Epithelial cell of esophagus (primary cell): Measurements from ENCODE around the gene PPP6R3.

Source experiments
- DNase-seq: peaks from one replicate; pipeline ENCODE4 v3.0.0; 2010; ENCODE audit warnings: low read depth
- H3K4me3 ChIP-seq: 2 replicates; pipeline ENCODE4 v1.5.1; 2011; ENCODE audit warnings: mild to moderate bottlenecking, low read length, control low read depth
- TF ChIP-seq, protein P1 (sequence below): IDR thresholded peaks from 2 replicates; pipeline ENCODE4 v1.5.1; 2011; ENCODE audit warnings: low read depth, mild to moderate bottlenecking, low read length, control low read depth, inconsistent platforms; ENCODE audit not compliant: insufficient read depth; ENCODE audit errors: missing control alignments

PPP6R3 gene

GRCh38 chr11:68543594-68543993, 83.0 kb downstream of the PPP6R3 start:
- TF ChIP-seq, protein P1, sequence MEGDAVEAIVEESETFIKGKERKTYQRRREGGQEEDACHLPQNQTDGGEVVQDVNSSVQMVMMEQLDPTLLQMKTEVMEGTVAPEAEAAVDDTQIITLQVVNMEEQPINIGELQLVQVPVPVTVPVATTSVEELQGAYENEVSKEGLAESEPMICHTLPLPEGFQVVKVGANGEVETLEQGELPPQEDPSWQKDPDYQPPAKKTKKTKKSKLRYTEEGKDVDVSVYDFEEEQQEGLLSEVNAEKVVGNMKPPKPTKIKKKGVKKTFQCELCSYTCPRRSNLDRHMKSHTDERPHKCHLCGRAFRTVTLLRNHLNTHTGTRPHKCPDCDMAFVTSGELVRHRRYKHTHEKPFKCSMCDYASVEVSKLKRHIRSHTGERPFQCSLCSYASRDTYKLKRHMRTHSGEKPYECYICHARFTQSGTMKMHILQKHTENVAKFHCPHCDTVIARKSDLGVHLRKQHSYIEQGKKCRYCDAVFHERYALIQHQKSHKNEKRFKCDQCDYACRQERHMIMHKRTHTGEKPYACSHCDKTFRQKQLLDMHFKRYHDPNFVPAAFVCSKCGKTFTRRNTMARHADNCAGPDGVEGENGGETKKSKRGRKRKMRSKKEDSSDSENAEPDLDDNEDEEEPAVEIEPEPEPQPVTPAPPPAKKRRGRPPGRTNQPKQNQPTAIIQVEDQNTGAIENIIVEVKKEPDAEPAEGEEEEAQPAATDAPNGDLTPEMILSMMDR: no peak
- no peak for DNase-seq
- H3K4me3 ChIP-seq: no peak overlapping the region

DNA sequence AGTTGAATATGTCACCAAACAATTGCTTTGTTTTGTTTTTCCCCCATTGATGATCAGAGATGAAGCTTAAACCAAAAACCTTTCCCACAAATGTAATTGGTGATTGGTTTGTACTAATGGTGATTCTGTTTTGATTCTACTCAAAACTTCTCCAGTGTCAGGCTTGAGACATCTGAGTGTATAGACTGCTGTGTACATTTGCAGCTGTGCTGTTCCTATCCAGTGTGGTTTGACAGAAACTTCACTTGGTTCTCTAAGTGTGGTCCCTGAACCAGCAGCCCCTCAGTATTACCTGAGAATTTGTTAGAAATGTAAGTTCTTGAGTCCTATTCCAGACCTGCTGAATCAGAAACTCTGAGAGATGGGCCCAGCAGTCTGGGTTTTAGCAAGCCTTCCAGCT, 84.8 kb downstream of the PPP6R3 start:
- no peak overlapping the region for H3K4me3 ChIP-seq
- TF ChIP-seq, protein P1: no peak
- DNase-seq: no peak

GRCh38 chr11:68545796-68546195, 85.2 kb downstream of the PPP6R3 start:
- no peak overlapping the region for H3K4me3 ChIP-seq
- DNase-seq: peak; percentile 80
- TF ChIP-seq, protein P1: no peak

GRCh38 chr11:68546555-68546954, 86.0 kb downstream of the PPP6R3 start:
- TF ChIP-seq, protein P1: no peak
- H3K4me3 ChIP-seq: no peak overlapping the region
- DNase-seq: peak; percentile 14

GRCh38 chr11:68549789-68550484, 89.4 kb downstream of the PPP6R3 start:
- H3K4me3 ChIP-seq: no peak overlapping the region
- no peak for DNase-seq
- TF ChIP-seq, protein P1: no peak

GRCh38 chr11:68550485-68550817, 89.9 kb downstream of the PPP6R3 start:
- no peak for DNase-seq
- TF ChIP-seq, protein P1: no peak
- H3K4me3 ChIP-seq: no peak overlapping the region

DNA sequence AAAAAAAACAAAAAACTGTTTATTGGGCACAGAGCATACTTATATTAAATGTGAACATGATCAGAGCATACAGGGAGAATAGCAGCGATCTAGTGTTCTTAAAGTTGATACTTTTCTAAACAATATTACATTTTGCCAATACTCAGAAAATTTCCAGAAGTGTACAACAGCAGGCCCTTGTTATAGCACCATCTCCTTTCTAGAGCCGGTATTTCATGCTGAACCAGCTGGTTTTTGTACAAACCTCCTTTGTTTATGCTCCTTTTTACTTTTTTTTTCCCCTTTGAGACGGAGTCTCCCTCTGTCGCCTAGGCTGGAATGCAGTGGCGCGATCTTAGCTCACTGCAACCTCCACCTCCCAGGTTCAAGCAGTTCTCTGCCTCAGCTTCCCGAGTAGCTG, 90.7 kb downstream of the PPP6R3 start:
- DNase-seq: no peak
- TF ChIP-seq, protein P1: no peak
- H3K4me3 ChIP-seq: no peak overlapping the region
